ENCODE measurements around the gene CCDC187.

Gene CCDC187

DNA sequence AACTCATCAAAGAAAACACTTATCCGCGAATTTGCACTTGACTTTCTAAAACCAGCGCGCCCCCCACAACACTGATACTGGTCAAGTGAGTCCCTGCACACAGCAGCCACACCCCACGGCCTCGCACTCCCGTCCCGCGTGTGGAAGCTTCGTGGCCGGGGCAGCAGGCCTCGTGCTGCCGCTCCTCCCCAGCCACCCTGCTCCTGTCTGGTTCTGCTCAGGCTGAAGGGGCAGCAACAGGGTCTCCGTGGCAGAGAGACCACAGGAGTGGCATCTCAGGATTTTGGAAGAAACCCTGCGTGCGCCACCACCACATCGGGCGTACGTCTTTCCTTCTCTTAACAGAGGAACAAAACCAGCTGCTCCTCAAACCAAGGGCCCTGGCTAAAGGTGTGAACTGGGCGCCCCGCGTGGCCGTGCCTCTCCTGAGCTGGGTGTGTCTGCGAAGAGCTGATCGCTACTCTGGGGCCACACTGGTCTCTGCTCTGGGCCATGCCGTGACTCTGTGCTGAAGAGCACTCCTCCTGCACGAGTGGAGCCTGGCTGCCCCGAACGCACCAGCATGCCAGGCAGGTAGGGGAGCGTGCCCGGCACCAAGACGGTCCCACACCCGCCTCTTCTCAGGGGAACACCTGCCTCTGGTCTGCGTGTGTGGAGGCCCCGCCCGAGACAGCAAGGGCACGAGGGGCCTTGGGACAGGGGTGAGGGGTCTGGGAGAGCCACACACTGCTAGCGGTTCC is 81.6 kb downstream of the CCDC187 start:
- DNase-seq: no peak

DNA sequence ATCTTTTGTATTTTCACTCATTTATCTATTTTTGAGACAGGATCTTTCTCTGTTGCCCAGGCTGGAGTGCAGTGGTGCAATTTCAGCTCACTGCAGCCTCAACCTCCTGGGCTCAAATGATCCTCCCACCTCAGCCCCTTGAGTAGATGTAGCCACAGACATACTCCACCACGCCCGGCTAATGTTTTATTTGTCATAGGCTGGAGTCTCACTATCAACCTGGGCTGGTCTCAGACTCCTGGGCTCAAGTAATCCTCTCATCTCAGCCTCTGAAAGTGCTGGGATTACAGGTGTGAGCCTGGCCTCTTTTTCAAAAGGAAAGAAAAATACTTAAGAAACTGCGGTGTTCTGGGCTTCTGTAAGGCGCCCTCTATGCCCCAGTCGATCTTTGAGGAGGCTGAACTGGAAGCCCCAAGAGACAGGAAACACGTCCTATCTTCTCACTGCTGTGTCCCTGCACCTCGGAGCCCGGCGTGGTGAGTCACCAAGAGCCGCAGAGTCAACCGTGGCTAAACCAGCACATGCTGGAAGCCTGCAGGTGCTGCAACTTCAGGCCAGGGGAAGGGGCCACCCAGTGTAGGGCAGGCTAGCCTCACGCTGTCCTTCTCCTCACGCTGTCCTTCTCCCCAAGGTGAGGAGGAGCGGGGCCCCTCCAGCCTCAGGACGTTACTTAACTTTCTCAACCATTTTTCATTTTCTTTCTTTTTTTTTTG is 83.7 kb downstream of the CCDC187 start:
- DNase-seq: peak; percentile 36

DNA sequence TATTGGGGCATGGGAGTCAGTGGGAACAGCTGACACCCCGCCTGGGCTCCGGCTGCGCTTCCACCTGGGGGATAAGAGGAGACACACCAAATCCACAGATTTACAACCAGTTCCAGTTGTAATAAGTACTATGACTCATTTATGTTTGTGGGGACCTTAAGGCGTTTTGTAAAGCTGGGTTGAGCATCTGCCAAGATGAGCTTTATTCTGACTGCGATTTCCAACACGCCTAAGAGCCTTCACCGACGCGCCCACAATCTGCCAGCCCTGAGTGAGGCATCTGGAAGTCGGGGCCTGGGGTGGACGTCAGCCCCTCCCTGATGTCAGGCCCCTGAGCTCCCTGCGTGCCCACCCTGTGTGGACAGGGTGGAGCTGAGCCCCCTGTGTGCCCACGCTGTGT is 84.6 kb downstream of the CCDC187 start:
- DNase-seq: no peak

DNA sequence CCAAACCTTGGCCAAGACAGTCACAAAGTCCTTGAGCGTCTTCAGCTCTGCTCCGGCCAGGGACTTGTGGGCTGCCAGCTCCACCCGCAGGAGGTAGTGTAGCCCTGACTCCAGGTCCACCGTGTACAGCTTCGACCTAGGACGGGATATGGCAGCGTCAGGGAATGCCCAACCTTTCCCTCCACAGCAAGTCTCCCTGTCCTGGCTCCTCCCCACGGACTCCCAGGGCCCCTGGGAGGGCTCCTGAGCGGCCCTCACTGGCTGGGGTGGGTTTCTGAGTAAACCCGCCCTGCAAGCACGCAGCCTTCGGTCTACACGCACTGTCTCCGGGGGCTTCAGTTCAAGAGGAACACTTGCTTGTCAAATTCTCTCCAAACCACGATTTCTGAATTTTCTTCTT is 85.2 kb downstream of the CCDC187 start:
- DNase-seq: no peak

DNA sequence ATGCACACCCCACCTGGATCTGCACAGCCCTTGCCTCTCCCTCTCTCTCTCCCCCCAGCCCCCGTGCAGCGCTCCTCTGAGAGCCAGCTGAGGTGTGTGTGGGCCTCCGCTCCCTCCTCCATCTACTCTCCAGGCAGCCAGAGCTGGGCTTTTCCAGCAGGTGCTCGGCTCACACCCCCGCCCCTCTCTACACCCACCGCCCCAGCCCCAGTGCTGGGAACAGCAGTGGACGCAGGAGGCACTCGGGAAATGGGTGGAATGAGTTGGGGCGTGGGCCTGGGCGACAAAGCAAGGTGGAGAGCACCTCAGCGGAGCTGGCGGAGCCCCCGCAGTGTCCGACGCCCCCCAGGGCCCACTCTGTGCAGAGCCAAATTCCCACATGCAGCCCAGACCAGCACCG is 85.6 kb downstream of the CCDC187 start:
- DNase-seq: no peak

DNA sequence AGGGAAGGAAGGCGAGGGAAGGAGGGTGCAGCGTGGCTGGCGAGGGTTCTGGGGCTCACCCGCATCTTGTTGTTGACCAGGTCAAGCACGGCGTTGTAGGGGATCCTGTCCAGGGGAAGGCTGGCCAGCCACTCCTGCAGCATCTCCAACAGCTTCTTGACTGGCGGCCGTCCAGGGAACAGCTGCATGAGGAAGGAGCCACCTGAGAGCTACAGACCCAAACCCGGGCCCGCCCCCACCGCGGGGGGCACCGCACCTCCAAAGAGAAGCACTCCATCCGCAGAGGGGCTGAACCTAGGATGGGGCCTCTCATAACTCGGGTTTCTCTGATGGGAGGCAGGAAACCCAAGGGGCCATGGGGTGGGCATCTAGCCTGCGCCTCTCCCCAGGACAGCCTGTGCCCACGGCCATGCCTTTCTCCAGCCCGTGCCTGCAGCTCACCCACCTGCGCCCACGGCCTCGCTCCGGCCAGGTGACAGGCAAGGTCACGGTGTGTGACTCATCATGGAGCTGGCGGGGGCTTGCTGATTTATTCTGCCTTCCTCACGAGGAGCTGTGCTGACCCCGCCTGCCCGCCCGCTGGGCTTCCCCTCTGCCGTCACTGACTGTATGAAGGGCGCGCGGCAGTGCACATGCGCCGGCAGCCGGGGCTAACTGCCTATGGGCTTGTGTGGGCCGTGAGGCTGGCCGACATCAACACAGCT is 87.2 kb downstream of the CCDC187 start:
- DNase-seq: no peak

DNA sequence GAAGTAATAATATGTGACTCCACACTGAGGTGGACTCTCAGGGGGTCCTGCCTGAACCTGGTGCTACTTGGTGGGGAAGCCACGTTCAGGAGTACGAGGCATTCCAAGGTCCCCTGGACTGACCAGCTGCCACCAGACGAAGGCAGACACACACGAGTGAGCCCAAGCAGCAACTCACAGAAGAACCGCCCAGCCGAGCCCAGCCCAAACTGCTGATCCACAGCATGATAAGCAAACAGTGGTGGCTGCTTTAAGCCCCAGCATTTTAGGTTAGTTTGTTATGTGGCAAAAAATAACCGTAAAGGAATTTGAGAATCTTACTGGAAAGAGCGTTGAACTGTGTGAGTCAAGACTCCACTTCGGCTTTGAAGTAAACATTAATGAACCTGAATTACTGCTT is 90.2 kb downstream of the CCDC187 start:
- no peak for DNase-seq

DNA sequence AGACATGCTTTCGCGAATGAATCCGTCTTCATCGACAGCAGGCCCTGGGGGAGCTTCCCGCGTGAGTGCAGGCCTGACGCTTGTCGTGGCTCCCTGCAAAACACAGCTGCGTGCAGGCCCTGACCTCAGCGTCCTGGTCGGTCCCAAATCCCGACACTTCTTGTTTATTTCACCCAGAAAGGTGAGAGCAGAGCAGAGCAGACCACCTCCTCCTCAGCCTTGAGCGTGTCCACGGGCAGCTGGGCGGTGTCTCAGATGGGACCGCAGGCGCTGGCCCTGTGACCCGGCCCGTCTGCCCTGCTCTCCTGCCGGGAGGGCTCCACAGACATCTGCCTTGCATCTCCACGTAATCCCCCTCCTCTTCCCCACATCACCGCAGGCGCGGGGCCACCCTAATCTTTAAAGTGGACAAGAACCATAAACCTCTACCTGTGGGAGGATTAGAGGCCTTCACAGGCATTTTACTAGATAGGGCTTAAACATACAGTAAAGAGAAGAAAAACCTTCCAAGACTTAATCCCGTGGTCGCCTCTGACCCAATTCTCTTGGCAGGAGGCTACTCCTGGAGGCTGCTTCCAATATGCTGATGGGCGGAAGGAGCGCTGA is 91.4 kb downstream of the CCDC187 start:
- no peak for DNase-seq

DNA sequence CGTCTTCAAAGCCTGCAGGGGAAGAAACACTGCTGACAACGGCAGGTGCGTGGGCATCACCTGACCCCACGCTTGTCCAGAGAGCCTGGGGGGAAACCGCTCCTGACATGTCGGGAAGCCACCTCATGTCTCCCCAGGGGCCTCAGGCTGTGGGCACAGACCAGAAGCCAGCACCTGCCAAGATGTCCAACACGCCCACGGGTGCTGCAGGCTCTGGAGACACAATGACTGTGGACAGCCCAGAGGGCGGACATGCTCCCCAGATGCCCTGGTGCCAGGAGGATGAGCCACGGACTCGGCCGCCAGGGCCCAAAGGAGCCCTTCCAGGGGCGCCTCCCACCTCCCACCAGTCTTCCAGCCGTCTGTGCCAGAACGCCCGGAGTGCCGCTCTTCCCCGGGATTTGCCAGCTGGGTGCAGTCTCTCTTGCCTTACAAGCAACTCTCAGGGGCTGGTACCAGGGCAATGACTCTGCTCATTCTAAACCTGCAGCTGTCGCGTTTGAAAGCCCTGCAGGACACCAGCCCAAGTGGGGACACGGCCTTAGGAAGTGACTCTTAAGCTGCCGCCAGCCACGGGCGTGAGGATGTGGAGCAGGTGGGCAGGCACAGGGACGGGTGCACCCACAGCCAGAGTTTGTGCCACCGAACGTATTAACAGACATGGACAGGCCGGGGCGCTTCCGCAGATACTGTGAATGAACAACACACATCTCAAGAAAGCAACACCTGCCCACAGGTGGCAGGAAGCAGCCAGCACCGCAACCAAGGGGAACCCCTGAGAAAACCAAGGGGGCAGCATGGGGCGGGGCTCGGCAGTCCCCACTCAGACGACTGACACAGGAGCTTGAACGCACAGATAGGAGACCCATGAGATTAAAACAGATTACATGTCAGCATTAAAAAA is 92.2 kb downstream of the CCDC187 start:
- DNase-seq: no peak

DNA sequence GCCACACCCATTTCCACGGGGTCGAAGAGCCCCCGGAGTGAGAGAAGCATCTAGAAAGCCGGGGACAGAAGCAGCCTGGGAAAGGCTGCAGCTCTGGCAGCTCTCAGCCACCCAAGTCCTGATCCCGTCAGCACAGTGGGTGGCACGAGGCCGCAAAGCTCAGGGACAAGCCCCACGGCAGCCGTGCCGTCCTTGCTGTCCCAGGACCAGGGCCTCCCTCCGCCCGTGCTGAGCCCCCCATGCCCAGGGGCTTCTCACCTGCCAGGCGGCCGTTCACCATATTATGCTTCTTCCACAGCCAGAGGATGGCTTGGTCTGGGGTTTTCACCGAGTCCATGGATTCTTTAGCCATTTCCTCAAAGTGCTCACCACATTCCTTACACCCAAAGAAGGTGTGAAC is 92.9 kb downstream of the CCDC187 start:
- no peak for DNase-seq

DNA sequence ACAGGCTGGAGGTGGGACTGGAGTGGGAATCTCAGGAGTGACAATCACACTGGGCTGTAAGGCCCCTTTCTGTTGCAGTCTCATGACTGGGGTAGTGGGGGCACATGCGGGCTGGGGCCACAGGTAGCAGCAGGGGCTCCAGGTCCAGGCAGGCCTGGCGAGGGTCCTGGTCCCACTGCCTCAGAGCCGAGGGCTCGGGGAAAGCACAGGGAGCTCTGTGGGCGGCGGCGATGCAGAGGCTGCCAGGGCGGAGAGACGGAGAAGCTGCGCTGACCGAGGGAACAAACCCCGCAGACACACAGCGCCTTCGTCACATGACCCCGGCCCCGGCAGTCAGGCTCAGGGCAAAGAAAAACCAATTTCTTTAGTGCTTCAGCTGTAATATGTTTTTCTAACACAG is 93.6 kb downstream of the CCDC187 start:
- no peak for DNase-seq

DNA sequence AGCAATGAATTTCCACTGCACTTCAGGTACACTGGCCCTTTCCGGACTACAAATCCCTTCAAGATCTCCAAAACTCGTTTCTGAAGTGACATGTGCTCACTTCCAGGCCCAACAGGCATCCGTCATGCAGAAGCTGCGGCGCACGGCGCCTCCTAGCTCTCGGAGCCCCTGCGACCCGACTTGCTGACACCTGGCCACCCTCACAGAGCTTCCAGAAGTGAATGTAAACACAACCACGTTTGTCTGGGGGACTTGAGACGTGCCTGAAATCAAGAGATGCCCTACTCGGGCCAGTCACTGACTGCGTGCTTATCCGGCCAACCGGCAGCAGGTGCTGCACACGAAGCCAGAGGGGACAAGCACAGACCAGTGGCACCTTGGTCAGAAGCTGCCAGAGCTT is 94.1 kb downstream of the CCDC187 start:
- no peak for DNase-seq

DNA sequence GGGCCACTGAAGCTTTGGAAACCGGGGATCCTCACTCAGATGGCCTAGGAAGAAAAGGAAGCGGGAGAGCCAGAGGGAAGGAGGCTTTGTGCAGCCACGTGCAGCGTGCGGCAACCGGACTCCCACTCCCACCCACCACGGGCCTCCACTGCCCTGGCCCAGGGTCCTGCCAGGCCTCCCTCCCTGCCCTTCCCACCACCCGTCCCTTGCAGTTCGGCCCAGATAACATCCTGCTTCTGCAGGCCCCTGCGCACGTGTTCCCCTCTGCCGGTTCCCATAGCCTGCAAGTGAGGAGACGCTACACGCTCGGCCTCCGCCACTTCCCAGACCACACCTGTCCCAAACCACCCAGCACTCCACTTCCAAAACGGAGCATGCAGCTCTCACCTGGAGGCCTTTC is 94.7 kb downstream of the CCDC187 start:
- no peak for DNase-seq

DNA sequence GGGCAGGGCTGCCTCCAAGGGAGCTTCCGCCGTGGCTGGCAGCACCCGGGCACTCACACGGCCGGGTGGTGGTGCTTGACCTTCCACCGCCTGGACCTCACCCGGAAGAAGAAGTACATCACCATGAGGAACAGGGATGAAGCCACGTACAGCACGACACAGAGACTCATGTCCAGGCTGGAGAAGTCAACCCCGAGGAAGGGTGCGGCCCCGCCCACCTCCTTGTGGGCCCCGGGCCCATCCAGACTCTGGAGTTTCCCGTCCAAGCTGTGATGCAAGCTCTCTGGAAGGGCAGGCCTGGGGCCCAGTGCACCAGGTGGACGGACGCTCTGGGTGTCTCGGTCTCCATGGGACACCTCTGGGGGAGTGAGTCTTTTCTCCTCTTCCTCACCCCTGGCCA is 95.2 kb downstream of the CCDC187 start:
- DNase-seq: no peak

DNA sequence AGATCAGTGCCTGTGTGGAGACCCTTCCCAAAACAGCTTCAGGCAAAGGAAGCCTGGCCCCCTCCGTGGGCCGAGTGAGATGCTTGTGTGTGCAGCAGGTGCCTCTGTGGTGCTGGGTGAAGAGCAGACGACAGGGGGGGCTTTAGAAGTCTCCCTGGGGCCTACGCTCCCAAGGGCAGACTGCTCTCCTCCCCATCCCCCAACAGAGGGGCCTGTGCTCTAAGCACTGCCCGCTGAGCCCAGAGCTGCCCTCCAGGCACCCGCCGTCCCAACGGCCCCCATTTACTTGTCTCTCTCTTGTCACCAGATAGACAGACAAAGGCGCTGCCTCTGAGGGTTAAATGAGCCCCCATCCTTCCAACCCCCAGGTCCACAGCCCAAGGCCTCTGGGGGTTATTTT is 96.3 kb downstream of the CCDC187 start:
- no peak for DNase-seq

DNA sequence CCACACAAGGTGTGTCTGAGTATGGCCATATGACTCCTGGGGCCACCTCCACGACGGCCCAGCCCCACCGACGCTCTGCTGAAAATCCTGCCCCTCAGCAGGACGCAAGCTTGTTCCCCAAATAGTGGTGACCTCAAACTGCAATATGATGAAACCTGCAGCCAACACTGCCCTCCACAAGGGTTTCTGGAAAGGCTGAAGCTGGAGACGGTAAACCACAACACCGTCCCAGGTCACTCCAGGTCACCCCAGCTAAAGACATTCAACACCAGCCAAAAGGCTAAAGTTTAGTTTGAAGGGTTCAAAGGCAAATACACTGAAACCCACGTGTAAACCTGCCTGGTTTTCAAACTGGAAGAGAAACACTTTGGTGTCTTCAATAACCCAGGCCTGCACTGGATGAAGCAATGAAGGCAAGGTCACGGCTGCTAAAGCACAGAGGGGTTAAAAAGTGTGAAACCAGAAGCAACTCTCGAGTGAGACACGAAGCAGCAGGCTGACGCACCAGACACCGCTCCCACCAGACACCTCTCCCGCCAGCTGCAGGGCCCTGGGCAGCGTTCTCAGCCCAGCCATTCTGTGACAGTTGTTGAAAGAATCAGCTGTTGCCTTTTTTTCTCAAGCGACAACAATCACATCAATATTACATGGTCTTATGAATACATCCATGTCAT is 97.2 kb downstream of the CCDC187 start:
- no peak for DNase-seq

DNA sequence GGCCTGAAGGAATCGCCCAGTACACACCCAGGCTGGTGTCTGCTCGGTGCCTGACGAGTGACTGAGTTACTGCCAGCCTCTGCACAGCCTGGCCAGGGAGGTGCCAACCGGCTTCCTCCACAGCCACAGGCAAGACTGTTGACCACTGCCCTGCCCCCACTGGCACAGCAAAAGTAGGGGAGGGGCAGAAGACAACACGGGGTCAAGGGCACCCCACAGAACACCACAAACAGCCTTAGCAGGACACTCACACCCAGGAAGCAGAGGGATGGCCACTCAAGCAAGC is 98.2 kb downstream of the CCDC187 start:
- DNase-seq: no peak

DNA sequence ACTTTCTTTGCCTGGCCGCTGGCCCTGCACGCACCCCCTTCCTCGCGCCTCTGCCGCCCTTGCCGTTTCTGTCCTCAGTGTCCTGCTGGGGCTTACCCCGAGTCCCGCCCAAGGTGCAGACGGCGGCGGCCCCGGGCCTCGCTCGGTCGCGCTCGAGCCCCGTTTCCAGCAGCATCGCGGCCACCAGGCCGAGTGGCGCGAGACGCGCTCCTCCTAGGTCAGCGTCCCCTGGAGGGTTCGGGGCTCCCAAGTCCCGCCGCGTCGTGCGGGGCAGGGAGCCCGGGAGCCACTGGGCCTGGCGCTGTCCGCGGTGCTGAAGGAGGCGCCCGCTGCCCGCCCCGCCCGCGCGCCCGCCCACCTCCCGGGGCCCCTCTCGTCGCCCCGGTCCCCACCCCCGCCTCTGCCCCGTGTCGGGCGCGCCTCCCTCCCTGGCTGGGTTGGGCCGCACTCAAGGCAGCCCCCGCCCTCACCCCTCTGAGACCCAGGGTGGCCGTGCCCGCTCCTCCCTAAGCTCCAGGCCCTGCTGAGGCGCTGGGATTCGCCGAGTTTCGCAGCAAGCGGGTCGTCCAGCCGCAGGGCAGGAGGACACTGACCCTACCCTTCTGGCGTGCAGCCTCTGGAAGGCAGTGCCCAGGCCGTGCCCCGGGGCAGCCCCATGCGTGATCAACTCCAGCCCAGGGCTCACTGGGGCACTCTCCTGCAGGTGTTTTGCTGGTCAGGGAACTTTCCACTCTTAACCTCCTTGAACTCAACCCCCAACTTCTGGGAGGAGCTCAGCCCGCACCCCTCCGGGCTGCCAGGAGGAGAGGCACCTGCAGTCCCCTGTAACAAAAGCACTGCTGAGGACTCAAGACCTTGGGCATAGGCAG is 98.8 kb downstream of the CCDC187 start, which contains the start of gene LHX3:
Gene LHX3 (minus strand): TSS at position 291 of the 869 bp plus-strand sequence. CDS start 116 bp downstream, at position 175.
- DNase-seq: peak; percentile 39

DNA sequence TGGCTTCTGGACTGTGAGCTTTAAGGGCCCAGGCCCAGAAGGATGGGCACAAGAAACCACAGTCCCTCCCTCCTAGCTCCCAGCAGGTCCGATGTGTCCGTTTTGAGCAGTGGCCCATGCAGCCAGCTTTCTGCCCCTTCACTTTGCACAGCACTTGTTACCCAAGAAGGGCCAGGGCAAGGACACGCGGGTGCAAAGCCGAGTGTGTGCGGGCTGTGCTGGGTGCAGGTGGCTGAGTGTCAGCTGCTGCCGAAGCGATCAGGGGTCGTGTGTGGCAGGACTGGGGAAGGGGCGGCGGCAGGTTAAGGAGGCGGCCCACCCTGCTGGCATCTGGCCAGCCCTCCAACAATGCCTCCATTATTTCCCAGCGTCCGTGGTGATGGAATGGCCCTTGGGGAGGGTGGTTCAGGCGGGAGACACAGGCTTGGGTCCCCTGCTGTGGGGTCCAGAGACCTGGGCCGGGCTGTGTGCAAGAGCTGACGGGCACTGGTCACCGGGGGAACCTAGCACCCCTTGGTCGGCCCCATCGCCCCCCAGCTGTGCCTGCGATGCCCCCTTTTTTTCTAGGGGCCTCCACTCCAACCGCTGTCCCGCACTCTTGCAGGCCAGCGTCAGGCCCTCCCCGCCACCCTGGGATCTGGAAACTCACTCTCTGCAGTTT is 99.6 kb downstream of the CCDC187 start:
- no peak for DNase-seq

DNA sequence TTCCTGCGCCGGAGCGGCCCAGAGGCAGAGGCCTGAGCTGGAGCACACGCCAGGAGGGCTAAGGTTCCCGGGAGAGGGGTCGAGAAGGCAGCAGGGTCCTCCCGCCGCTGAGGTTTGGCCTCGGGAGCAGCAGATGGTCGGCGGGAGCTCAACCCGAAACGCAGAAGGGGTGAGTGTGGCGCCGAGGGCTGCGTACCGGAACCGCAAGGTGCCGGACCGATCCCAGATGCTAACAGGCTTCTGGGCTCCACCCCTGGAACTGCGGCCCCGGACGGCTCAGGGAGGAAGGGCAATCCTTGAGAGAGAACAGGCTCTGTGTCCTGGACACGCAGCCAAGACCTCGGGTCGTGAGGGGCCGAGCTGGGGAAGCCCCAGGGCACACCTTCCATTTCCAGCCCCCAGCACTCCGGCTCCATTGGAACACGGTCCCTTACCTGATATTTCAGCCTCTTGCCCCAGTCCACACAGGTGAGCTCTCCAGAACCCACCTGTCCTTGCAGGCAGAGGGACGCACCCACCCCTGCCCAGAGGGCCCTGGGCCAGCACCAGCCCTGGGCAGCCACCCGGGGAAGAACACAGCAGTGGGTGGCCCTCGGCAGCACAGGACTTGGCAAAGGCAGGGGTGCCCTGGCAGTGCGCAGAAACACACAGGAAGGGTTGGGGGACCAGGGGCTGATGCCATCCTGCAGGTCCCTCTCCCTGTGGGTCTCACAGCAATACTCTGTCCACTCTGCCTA is 100.3 kb downstream of the CCDC187 start:
- no peak for DNase-seq
